Measurements from ENCODE around the gene CNTNAP2.
A peak's percentile ranks its signal among the peaks of the same experiment; 100 is the strongest.
"Not testable (repeated sequence)": the region's sequence is repeated elsewhere in the genome, so short reads cannot be mapped to it uniquely, and the experiment has no call there.

Gene CNTNAP2

GRCh38 chr7:147708871-147709270 is 1592.3 kb downstream of the CNTNAP2 start:
- no peak for DNase-seq

- no peak for DNase-seq
Measured at GRCh38 chr7:147711447-147711846, 1594.8 kb downstream of the CNTNAP2 start.

- no peak for DNase-seq
Measured at GRCh38 chr7:147721962-147722830, 1605.6 kb downstream of the CNTNAP2 start.

- no peak for DNase-seq
Measured at GRCh38 chr7:147723536-147723935, 1606.9 kb downstream of the CNTNAP2 start.

GRCh38 chr7:147731311-147731710 is 1614.7 kb downstream of the CNTNAP2 start:
- DNase-seq = no peak

GRCh38 chr7:147737559-147738214 is 1621.1 kb downstream of the CNTNAP2 start:
- not testable (repeated sequence) for DNase-seq

- no peak for DNase-seq
Measured at GRCh38 chr7:147742301-147742700, 1625.7 kb downstream of the CNTNAP2 start.

GRCh38 chr7:147756300-147756699 is 1639.7 kb downstream of the CNTNAP2 start:
- DNase-seq = peak; percentile 53

GRCh38 chr7:147759327-147759943 is 1642.8 kb downstream of the CNTNAP2 start:
- no peak for DNase-seq

GRCh38 chr7:147765301-147765700 is 1648.7 kb downstream of the CNTNAP2 start:
- no peak for DNase-seq

- no peak for DNase-seq
Measured at GRCh38 chr7:147771344-147771743, 1654.7 kb downstream of the CNTNAP2 start.

- no peak for DNase-seq
Measured at GRCh38 chr7:147774461-147774860, 1657.9 kb downstream of the CNTNAP2 start.

GRCh38 chr7:147775516-147776284 is 1659.1 kb downstream of the CNTNAP2 start:
- no peak for DNase-seq

GRCh38 chr7:147777309-147777708 is 1660.7 kb downstream of the CNTNAP2 start:
- DNase-seq = no peak

GRCh38 chr7:147779949-147780348 is 1663.3 kb downstream of the CNTNAP2 start:
- no peak for DNase-seq

- no peak for DNase-seq
Measured at GRCh38 chr7:147796581-147796980, 1680.0 kb downstream of the CNTNAP2 start.

- DNase-seq = peak; percentile 58
Measured at GRCh38 chr7:147798001-147798400, 1681.4 kb downstream of the CNTNAP2 start.

- not testable (repeated sequence) for DNase-seq
Measured at GRCh38 chr7:147801762-147802161, 1685.2 kb downstream of the CNTNAP2 start.

GRCh38 chr7:147803151-147803550 is 1686.5 kb downstream of the CNTNAP2 start:
- DNase-seq = no peak

GRCh38 chr7:147803606-147804005 is 1687.0 kb downstream of the CNTNAP2 start:
- DNase-seq = peak; percentile 71

GRCh38 chr7:147804032-147804431 is 1687.4 kb downstream of the CNTNAP2 start:
- DNase-seq = peak; percentile 81

GRCh38 chr7:147805996-147806576 is 1689.5 kb downstream of the CNTNAP2 start:
- DNase-seq = no peak

GRCh38 chr7:147809786-147810185 is 1693.2 kb downstream of the CNTNAP2 start:
- DNase-seq = no peak

Measured in NCI-H2171 (cell line).